Measurements from ENCODE around the gene ZNF354C. TPM values are rescaled to one million over a fixed set of nuclear protein-coding genes. Genes with fewer than 3 reads are reported as not detected.

Gene ZNF354C
- total and polyA plus RNA-seq, 10 of the 15 experiments (the other 5 are each of a cell fraction or from before 2014, with no cell fraction given): 0.01 to 0.03 (median 0.02) TPM; not detected in 7

DNA sequence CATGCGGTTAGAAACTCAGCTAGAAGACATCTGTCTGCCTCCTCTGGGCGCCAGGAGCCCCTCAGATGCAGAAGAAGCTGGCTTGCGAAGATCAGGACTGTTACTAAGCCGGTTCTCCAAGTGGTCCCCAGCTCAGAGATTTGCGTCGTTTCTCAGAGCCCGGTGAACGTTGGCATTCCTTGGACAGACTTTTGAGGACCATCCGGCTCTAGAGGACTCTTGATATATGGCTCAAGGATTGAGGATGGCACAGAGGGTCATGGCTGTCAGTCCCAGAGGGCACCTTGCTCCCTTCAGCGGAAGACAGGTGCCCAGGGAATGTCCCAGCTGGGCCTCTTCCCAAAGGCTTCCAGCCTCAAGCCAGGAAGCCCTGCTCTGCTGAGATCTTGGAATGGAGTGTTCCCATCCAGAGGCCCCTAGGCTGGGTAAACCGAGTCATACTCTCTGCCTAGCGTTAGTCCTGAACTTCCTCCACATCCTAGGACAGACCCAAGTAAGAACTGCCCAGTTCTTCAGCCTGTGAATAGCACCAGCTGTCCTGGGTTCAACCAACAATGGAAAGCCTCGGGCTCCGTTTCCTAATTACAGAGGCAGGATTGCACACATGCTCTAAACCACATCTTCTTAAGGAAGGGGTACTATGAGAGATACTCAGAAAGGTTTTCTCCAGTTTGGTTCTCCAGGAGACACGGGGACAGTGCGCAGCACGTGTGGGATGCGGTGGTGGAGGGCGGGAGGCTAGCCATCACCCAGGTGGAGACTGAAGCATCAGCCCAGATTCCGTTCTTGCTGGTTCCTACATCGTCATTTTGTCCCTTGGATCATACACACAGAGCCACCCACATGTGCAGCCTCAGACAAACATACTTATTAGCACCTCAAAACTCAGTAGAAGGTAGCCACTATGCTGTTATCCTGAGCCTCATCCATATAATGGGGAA is 51.4 kb downstream of the ZNF354C start:
- no peak for DNase-seq (ENCODE audit: low read depth, low spot score)
- no peak overlapping the region for H3K9ac ChIP-seq (ENCODE audit: control insufficient read depth, insufficient read depth, low read length)
- TF ChIP-seq POU2F2 (IDR thresholded peaks at IDR 0.05; ENCODE audit: borderline replicate concordance, low read depth, low read length): no peak
- H3K4me1 ChIP-seq (ENCODE audit: control insufficient read depth, insufficient read depth, low read length): no peaks in the 10 kb centered on the region
- no peaks in the 10 kb centered on the region; the same call in 2 of the 3 replicates for H3K9me3 ChIP-seq (replicated peaks; ENCODE audit: control insufficient read depth, insufficient read depth, low read length)
- H3K27ac ChIP-seq (ENCODE audit: control insufficient read depth, insufficient read depth): no peak overlapping the region
- 51% methylated on average over 21 of the region's 21 CpGs for WGBS (ENCODE audit: insufficient coverage, insufficient replicate concordance, low lambda C conversion rate, missing lambda C conversion rate)
- H3K4me3 ChIP-seq: no peak overlapping the region
- intact Hi-C loops (cut with micrococcal nuclease; ENCODE audit: unreplicated experiment): no loop called here
- BruUV-seq (replicated peaks): no TSS peak
- H2AFZ ChIP-seq (ENCODE audit: control insufficient read depth, low read depth, low read length): no peak overlapping the region
- no peaks in the 10 kb centered on the region for H3K36me3 ChIP-seq (ENCODE audit: control insufficient read depth in 2 of 2, insufficient read depth in 2 of 2, low read length in 1 of 2)
- SMC1A ChIA-PET (ENCODE audit: uncharacterized antibody, unreplicated experiment): no interaction called here
- no peak for ATAC-seq
- no peaks in the 10 kb centered on the region for H3K27me3 ChIP-seq (replicated peaks in 1 of 2; ENCODE audit: control insufficient read depth in 2 of 2, insufficient read depth in 2 of 2, low read length in 1 of 2)
- FAIRE-seq: no peak
- CTCF ChIA-PET: no interaction called here
- H3K4me2 ChIP-seq (ENCODE audit: control insufficient read depth, insufficient read depth): no peak overlapping the region
- no peaks in the 10 kb centered on the region for H4K20me1 ChIP-seq (ENCODE audit: control insufficient read depth, insufficient read depth)
- POLR2A ChIA-PET: no interaction called here
- in situ Hi-C loops (cut with MboI): no loop called here
- H3K79me2 ChIP-seq (ENCODE audit: control insufficient read depth, insufficient read depth, low read length): no peaks in the 10 kb centered on the region
- RAD21 ChIA-PET (ENCODE audit: unreplicated experiment): no interaction called here

DNA sequence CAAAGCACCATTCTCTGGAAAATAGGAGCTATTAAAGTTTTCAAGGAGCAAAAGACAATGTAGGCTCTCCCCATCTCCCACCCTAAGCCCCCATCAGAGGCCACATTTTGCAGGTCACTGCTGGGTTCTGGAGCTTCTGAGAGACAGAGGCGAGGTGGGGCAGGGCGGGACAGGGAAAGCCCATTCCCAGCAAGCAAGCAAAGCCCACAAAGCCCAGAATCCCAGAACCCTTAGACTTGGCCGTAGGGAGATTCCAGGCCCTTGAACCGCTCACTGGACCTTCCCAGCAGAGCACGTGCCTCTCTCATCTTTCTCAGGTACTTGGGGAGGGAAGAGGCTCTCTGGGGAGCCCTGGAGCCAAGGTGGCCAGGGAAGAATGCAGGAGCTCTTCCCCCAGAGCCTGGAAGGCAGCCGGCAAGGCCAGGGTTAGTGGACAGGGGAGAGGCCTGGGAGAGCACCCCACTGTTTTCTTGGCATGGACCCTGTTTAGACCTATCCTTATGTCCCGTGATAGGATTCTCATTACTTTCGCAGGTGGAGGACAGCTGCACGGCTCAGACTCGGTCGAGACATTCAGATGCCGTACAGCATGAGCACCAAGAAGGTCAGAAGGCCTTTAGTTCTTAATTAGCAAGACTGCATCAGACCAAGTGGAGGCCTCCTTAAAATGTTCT is 52.4 kb downstream of the ZNF354C start:
- FAIRE-seq: no peak
- Histone ChIP-seq H2AFZ (ENCODE audit: control insufficient read depth, low read depth, low read length) (no peak overlapping the region), H3K9me3 (replicated peaks; ENCODE audit: control insufficient read depth, insufficient read depth, low read length) (no peaks in the 10 kb centered on the region; the same call in 2 of the 3 replicates), H3K9ac (ENCODE audit: control insufficient read depth, insufficient read depth, low read length) (no peak overlapping the region), H3K4me3 (no peak overlapping the region), H3K27ac (ENCODE audit: control insufficient read depth, insufficient read depth) (no peak overlapping the region), H3K36me3 (ENCODE audit: control insufficient read depth in 2 of 2, insufficient read depth in 2 of 2, low read length in 1 of 2) (no peaks in the 10 kb centered on the region), H3K79me2 (ENCODE audit: control insufficient read depth, insufficient read depth, low read length) (no peaks in the 10 kb centered on the region), H3K4me2 (ENCODE audit: control insufficient read depth, insufficient read depth) (no peak overlapping the region), H4K20me1 (ENCODE audit: control insufficient read depth, insufficient read depth) (no peaks in the 10 kb centered on the region), H3K27me3 (replicated peaks in 1 of 2; ENCODE audit: control insufficient read depth in 2 of 2, insufficient read depth in 2 of 2, low read length in 1 of 2) (no peaks in the 10 kb centered on the region), H3K4me1 (ENCODE audit: control insufficient read depth, insufficient read depth, low read length) (no peaks in the 10 kb centered on the region)
- ChIA-PET CTCF (no interaction called here), SMC1A (ENCODE audit: uncharacterized antibody, unreplicated experiment) (no interaction called here), RAD21 (ENCODE audit: unreplicated experiment) (no interaction called here), POLR2A (no interaction called here)
- ATAC-seq: no peak
- 33% methylated on average over 11 of the region's 12 CpGs for WGBS (ENCODE audit: insufficient coverage, insufficient replicate concordance, low lambda C conversion rate, missing lambda C conversion rate)
- intact Hi-C loops (cut with micrococcal nuclease; ENCODE audit: unreplicated experiment) (no loop called here), in situ Hi-C loops (cut with MboI) (no loop called here)
- BruUV-seq (replicated peaks): no TSS peak
- DNase-seq (ENCODE audit: low read depth, low spot score): no peak
- TF ChIP-seq MEF2B (IDR thresholded peaks at IDR 0.05; ENCODE audit: partially characterized antibody, poor library complexity, severe bottlenecking) (no peak), BHLHE40 (IDR thresholded peaks at IDR 0.05; ENCODE audit: borderline replicate concordance in 1 of 2, low read depth in 2 of 2, low read length in 1 of 2) (no peak), POLR2A (IDR thresholded peaks at IDR 0.05; ENCODE audit: low read depth, low read length) (no peak), BACH1 (IDR thresholded peaks at IDR 0.05; ENCODE audit: borderline replicate concordance) (no peak), IKZF2 (IDR thresholded peaks at IDR 0.05) (no peak), KLF5 (IDR thresholded peaks at IDR 0.05; ENCODE audit: partially characterized antibody) (no peak), NBN (IDR thresholded peaks at IDR 0.05) (no peak), NKRF (conservative IDR thresholded peaks at IDR 0.05) (no peak), LARP7 (IDR thresholded peaks at IDR 0.05) (no peak), FOXM1 (IDR thresholded peaks at IDR 0.05; ENCODE audit: low read depth, low read length) (no peak), HDAC6 (IDR thresholded peaks at IDR 0.05; ENCODE audit: unreplicated experiment) (no peak), SUPT20H (IDR thresholded peaks at IDR 0.05; ENCODE audit: borderline replicate concordance, control insufficient read depth, low read depth, low read length) (no peak), SIX5 (IDR thresholded peaks at IDR 0.05; ENCODE audit: low read depth, low read length, severe bottlenecking) (no peak)
